ENCODE results near the gene LRRC18.

DNA sequence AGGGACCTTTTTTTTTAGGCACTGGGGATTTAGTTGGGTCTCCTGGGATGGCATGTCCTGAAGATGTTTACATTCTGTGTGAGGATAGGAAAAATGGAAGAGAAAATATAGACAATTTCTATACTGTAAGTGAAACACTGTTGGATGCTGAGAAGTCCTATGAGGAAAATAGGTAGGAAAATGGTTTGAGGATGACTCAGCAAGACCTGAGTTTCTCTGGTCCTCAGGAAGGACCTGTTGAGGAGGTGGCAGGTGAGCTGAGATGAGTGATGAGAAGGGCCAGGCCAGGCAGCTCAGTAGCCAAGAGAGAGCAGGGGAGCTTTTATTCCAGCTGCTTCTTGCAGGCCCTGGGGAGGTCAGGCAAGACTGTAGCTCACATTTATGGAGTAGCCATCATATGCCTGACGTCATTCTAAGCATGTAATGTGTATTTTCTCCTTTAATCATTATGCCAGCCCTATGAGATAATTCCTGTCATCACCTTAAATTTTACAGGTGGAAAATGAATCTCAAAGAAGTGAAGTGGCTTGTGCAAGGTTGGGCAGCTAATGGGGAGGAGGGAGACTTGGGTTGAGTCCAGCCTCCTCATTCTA is 19.1 kb upstream of the LRRC18 start:
- TF ChIP-seq, protein P1, sequence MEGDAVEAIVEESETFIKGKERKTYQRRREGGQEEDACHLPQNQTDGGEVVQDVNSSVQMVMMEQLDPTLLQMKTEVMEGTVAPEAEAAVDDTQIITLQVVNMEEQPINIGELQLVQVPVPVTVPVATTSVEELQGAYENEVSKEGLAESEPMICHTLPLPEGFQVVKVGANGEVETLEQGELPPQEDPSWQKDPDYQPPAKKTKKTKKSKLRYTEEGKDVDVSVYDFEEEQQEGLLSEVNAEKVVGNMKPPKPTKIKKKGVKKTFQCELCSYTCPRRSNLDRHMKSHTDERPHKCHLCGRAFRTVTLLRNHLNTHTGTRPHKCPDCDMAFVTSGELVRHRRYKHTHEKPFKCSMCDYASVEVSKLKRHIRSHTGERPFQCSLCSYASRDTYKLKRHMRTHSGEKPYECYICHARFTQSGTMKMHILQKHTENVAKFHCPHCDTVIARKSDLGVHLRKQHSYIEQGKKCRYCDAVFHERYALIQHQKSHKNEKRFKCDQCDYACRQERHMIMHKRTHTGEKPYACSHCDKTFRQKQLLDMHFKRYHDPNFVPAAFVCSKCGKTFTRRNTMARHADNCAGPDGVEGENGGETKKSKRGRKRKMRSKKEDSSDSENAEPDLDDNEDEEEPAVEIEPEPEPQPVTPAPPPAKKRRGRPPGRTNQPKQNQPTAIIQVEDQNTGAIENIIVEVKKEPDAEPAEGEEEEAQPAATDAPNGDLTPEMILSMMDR (IDR thresholded peaks at IDR 0.05; ENCODE audit: insufficient read depth, low read length): no peak
- TF ChIP-seq POLR2AphosphoS5 (IDR thresholded peaks at IDR 0.05; ENCODE audit: low read depth) (no peak), GABPA (IDR thresholded peaks at IDR 0.05; ENCODE audit: low read depth) (no peak)
- TF ChIP-seq, protein P2, sequence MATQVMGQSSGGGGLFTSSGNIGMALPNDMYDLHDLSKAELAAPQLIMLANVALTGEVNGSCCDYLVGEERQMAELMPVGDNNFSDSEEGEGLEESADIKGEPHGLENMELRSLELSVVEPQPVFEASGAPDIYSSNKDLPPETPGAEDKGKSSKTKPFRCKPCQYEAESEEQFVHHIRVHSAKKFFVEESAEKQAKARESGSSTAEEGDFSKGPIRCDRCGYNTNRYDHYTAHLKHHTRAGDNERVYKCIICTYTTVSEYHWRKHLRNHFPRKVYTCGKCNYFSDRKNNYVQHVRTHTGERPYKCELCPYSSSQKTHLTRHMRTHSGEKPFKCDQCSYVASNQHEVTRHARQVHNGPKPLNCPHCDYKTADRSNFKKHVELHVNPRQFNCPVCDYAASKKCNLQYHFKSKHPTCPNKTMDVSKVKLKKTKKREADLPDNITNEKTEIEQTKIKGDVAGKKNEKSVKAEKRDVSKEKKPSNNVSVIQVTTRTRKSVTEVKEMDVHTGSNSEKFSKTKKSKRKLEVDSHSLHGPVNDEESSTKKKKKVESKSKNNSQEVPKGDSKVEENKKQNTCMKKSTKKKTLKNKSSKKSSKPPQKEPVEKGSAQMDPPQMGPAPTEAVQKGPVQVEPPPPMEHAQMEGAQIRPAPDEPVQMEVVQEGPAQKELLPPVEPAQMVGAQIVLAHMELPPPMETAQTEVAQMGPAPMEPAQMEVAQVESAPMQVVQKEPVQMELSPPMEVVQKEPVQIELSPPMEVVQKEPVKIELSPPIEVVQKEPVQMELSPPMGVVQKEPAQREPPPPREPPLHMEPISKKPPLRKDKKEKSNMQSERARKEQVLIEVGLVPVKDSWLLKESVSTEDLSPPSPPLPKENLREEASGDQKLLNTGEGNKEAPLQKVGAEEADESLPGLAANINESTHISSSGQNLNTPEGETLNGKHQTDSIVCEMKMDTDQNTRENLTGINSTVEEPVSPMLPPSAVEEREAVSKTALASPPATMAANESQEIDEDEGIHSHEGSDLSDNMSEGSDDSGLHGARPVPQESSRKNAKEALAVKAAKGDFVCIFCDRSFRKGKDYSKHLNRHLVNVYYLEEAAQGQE (IDR thresholded peaks at IDR 0.05; ENCODE audit: insufficient replicate concordance, low read depth): no peak

Data from HL-60 (cell line).